Transverse colon (tissue), 4 donors: ENCODE measurements around the gene PRPF19. TPM values are rescaled to one million over a fixed set of nuclear protein-coding genes. Genes with fewer than 3 reads are reported as not detected.
A peak's percentile ranks its signal among the peaks of the same experiment; 100 is the strongest.

ENCODE experiments used
- DNase-seq: peaks from one replicate; pipeline ENCODE4 v3.0.0-alpha.2; 2019
- H3K27ac ChIP-seq, 4 donors: fragments of 200-600 bp; sonication (generic); 2 replicates each; pipeline ENCODE4 v1.5.1; 2016 to 2018; ENCODE audit warnings: inconsistent platforms in 4 of 4
- H3K27me3 ChIP-seq: fragments of 200-600 bp; sonication (generic); 2 replicates; pipeline ENCODE4 v1.5.1; 2017; ENCODE audit warnings: inconsistent platforms
- H3K36me3 ChIP-seq, 4 donors: fragments of 200-600 bp; sonication (generic); 2 replicates each; pipeline ENCODE4 v1.5.1; 2017 to 2019; ENCODE audit warnings: inconsistent platforms in 4 of 4
- H3K4me1 ChIP-seq, 4 donors: fragments of 200-600 bp; sonication (generic); 2 replicates each; pipeline ENCODE4 v1.5.1; 2017 to 2020; ENCODE audit warnings: inconsistent platforms in 4 of 4
- H3K4me3 ChIP-seq, 4 donors: fragments of 200-600 bp; sonication (generic); 1 replicate in 1 of 4; 2 replicates in 3 of 4; pipeline versions ENCODE4 v1.5.1 to v1.6.1; 2017 to 2019; ENCODE audit warnings: inconsistent platforms in 4 of 4
- H3K9me3 ChIP-seq, 2 donors: fragments of 200-600 bp; sonication (generic); 2 replicates each; pipeline ENCODE4 v1.5.1; 2017 to 2019; ENCODE audit warnings: inconsistent platforms in 2 of 2
- CTCF ChIP-seq, 5 experiments: fragments of 200-600 bp in 3 of 5; fragments of 450-650 bp in 2 of 5; sonication (generic) in 3 of 5; IDR thresholded peaks; 1 replicate in 2 of 5; 2 replicates in 3 of 5; pipeline ENCODE4 v1.5.1; 2016 to 2017; ENCODE audit warnings: antibody characterized with exemption in 5 of 5, inconsistent platforms in 3 of 5, mild to moderate bottlenecking in 2 of 5, moderate library complexity in 1 of 5
- EP300 ChIP-seq: sonication (generic); formaldehyde crosslinking; IDR thresholded peaks from one replicate; pipeline ENCODE4 v1.6.1; 2017; ENCODE audit warnings: antibody characterized with exemption, low read depth
- POLR2A ChIP-seq: fragments of 450-650 bp; IDR thresholded peaks from one replicate; pipeline ENCODE4 v1.6.1; 2016; ENCODE audit warnings: antibody characterized with exemption, mild to moderate bottlenecking, moderate library complexity
- POLR2AphosphoS5 ChIP-seq, 3 donors: sonication (generic); formaldehyde crosslinking; IDR thresholded peaks; one replicate each; pipeline ENCODE4 v1.6.1; 2016; ENCODE audit warnings: antibody characterized with exemption in 3 of 3
- WGBS, 2 donors: methylation state at CpG; one replicate each; pipeline ENCODE4 v1.1.5; 2018; ENCODE audit warnings: low coverage in 1 of 2; 5-methylcytosine and 5-hydroxymethylcytosine counted together
- in situ Hi-C, 4 donors: fragments of 200-750 bp; cut with MboI; loops; one replicate each; pipeline versions ENCODE4 v1.15.0 to v1.15.1; 2017; ENCODE audit warnings: low sequenced_read_pairs in 3 of 4, low pct_ligation_motif_present in 1 of 4, low pct_unique_long_range_greater_than_20kb in 1 of 4
- intact Hi-C: fragments of 100-400 bp; cut with DNase I; formaldehyde crosslinking; loops from one replicate; pipeline ENCODE4 v1.15.1; 2023; ENCODE audit warnings: low total_unique reads
- total RNA-seq, 4 donors: library from RNA; depleted of rRNA; stranded (reverse); fragments of >200 nt; gene quantifications; one replicate each; pipeline ENCODE4 v1.1.0, GENCODE V29; 2016

PRPF19 gene
- total RNA-seq, 4 donors from 2014 or later, result 15.5 to 70.3 (median 42.8) TPM

- in situ Hi-C loops, result no loop called here
- no peak overlapping the region for H3K27ac ChIP-seq
- no peak overlapping the region for H3K4me3 ChIP-seq
- no peak for DNase-seq
- H3K9me3 ChIP-seq, result no peaks in the 10 kb centered on the region
- 67 to 75% methylated on average over 1 to 3 of the region's 3 CpGs for WGBS, 2 donors
- intact Hi-C loops, result no loop called here
- peaks cover 0 to 37% (median 21%) of the 10 kb centered on the region in 4 donors for H3K4me1 ChIP-seq
- H3K36me3 ChIP-seq, result peaks cover 0 to 20% (median 10%) of the 10 kb centered on the region in 4 donors
- H3K27me3 ChIP-seq, result no peaks in the 10 kb centered on the region
- TF ChIP-seq POLR2A (no peak), EP300 (no peak)
Observed at GRCh38 chr11:60916669-60917206, 10.4 kb upstream of the PRPF19 start.

- TF ChIP-seq EP300, result no peak
- peak in 1 of 5 experiments; percentile 9 for TF ChIP-seq CTCF (IDR thresholded peaks at IDR 0.05)
- DNase-seq, result peak; percentile 79
- 0 to 5% methylated on average over 1 to 17 of the region's 17 CpGs for WGBS, 2 donors
- H3K36me3 ChIP-seq, result peaks cover 0 to 8% (median 3%) of the 10 kb centered on the region in 4 donors
- H3K27me3 ChIP-seq, result no peaks in the 10 kb centered on the region
- H3K4me3 ChIP-seq, result peak overlapping the region; percentile 2 to 82 (median 70)
- peaks cover 0 to 37% (median 21%) of the 10 kb centered on the region in 4 donors for H3K4me1 ChIP-seq
- H3K9me3 ChIP-seq, result no peaks in the 10 kb centered on the region
- intact Hi-C loops, result no loop called here
- in situ Hi-C loops, result no loop called here
- H3K27ac ChIP-seq, result peak overlapping the region; percentile 93 to 95 (median 94)
Observed at GRCh38 chr11:60915248-60915914, 9.0 kb upstream of the PRPF19 start.

GRCh38 chr11:60914633-60915247 lies 8.4 kb upstream of the PRPF19 start:
- intact Hi-C loops (no loop called here), in situ Hi-C loops (no loop called here)
- H3K27ac ChIP-seq, result peak overlapping the region; percentile 93 to 95 (median 94)
- H3K9me3 ChIP-seq, result no peaks in the 10 kb centered on the region
- H3K36me3 ChIP-seq, result peaks cover 0 to 1% (median under 1%) of the 10 kb centered on the region in 4 donors
- WGBS, 2 donors, result 0% methylated on average over 9 to 19 of the region's 31 CpGs
- peak overlapping the region; percentile 59 to 82 (median 70) for H3K4me3 ChIP-seq
- peaks cover 0 to 37% (median 21%) of the 10 kb centered on the region in 4 donors for H3K4me1 ChIP-seq
- no peaks in the 10 kb centered on the region for H3K27me3 ChIP-seq
- TF ChIP-seq CTCF (IDR thresholded peaks at IDR 0.05) (no peak), EP300 (no peak), POLR2A (no peak), POLR2AphosphoS5 (IDR thresholded peaks at IDR 0.05) (no peak)
- DNase-seq, result peak; percentile 38

- Histone ChIP-seq H3K36me3 (no peaks in the 10 kb centered on the region), H3K9me3 (no peaks in the 10 kb centered on the region), H3K4me3 (peak within 1 kb of the TSS; percentile 59 to 82 (median 70)), H3K27me3 (no peaks in the 10 kb centered on the region), H3K27ac (peak within 1 kb of the TSS; percentile 93 to 95 (median 94)), H3K4me1 (peaks cover 0 to 33% (median 21%) of the 10 kb centered on the region in 4 donors)
- intact Hi-C loops (no loop called here), in situ Hi-C loops (no loop called here)
- WGBS, 2 donors, result 1% methylated on average over 14 to 41 of the region's 70 CpGs
- TF ChIP-seq POLR2AphosphoS5 (IDR thresholded peaks at IDR 0.05) (peak in 2 of 3 donors; percentile 60 to 65), CTCF (IDR thresholded peaks at IDR 0.05) (peak in 2 of 5 experiments; percentile 24 to 40), EP300 (no peak), POLR2A (peak; percentile 51)
- DNase-seq, result peak; percentile 90
Observed at GRCh38 chr11:60913793-60914632, 7.6 kb upstream of the PRPF19 start, which contains the start of gene TMEM109. TSS of gene TMEM109 (plus strand) at chr11:60914158. CDS start at chr11:60919694, 5,536 bp downstream.
